Measurements from ENCODE around the gene KCNJ9.

The KCNJ9 gene

DNA sequence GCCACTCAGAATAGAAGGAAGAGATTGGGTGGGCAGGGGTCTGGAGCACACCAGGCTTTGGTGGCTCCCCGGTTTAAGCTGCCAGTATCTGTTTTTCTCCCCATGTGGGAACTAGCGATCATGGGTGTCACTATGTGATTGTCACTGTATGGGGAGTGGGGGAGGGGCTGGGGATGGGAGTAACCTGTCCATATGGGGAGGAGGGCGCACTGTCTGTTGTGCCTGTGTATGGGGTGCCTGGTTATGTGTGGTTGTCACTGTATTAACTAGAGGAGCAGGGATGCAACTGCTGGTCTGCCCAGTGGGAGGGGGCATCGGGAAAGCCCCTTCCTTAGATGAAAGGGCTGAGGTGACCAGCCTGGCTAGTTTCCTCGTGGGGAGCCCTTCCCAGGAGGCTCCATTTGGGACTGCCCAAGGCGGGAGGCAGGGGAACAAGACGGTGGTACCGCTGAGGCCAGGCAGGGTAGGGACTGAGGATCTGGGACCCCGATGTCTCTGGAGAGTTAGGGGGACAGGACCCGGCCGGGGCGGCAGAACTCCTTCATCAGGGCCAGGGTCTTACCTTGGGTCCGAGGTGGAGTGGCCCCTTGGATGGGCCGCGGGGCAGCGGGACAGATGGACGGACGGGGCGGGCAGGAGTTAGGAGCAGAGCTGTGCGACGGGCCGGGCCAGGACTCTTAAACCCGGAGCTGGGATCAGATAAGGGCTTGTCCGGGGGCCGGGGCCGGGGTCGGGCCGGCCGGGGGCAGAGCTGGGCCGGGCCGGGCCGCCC lies 11.7 kb upstream of the KCNJ9 start, which contains the start of gene KCNJ10:
Gene KCNJ10 (minus strand): TSS at position 701 of the 772 bp plus-strand sequence. CDS start 27,628 bp downstream, outside the sequence.
- H3K9ac ChIP-seq (ENCODE audit: low read depth, low read length, poor library complexity, severe bottlenecking), result peak within 1 kb of the TSS; percentile 28
- no peaks in the 10 kb centered on the region for H3F3A ChIP-seq (ENCODE audit: low read depth)
- no peaks in the 10 kb centered on the region for H3K36me3 ChIP-seq (ENCODE audit: insufficient read depth, low read length)
- TF ChIP-seq, protein P1, sequence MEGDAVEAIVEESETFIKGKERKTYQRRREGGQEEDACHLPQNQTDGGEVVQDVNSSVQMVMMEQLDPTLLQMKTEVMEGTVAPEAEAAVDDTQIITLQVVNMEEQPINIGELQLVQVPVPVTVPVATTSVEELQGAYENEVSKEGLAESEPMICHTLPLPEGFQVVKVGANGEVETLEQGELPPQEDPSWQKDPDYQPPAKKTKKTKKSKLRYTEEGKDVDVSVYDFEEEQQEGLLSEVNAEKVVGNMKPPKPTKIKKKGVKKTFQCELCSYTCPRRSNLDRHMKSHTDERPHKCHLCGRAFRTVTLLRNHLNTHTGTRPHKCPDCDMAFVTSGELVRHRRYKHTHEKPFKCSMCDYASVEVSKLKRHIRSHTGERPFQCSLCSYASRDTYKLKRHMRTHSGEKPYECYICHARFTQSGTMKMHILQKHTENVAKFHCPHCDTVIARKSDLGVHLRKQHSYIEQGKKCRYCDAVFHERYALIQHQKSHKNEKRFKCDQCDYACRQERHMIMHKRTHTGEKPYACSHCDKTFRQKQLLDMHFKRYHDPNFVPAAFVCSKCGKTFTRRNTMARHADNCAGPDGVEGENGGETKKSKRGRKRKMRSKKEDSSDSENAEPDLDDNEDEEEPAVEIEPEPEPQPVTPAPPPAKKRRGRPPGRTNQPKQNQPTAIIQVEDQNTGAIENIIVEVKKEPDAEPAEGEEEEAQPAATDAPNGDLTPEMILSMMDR (conservative IDR thresholded peaks at IDR 0.05; ENCODE audit: low read length), result no peak
- TF ChIP-seq EZH2phosphoT487 (IDR thresholded peaks at IDR 0.05; ENCODE audit: borderline replicate concordance), result no peak
- no peaks in the 10 kb centered on the region for H4K20me1 ChIP-seq (ENCODE audit: insufficient read depth, low read length, poor library complexity, severe bottlenecking)
- H2AFZ ChIP-seq (ENCODE audit: low read length), result peak within 1 kb of the TSS; percentile 85
- no peaks in the 10 kb centered on the region for H3K79me2 ChIP-seq (ENCODE audit: insufficient read depth, low read length)
- H3K27me3 ChIP-seq (ENCODE audit: insufficient read depth, low read length, poor library complexity, severe bottlenecking), result peaks cover 9% of the 10 kb centered on the region
- no peaks in the 10 kb centered on the region for H3K9me2 ChIP-seq (replicated peaks; ENCODE audit: low read depth, low read length)
- H3K9me3 ChIP-seq (ENCODE audit: insufficient read depth, low read depth, low read length), result no peaks in the 10 kb centered on the region
- peak within 1 kb of the TSS; percentile 78 for H3K4me2 ChIP-seq (ENCODE audit: low read depth, low read length, poor library complexity, severe bottlenecking)
- peaks cover 6% of the 10 kb centered on the region for H3K4me1 ChIP-seq (ENCODE audit: insufficient read depth, low read length, poor library complexity, severe bottlenecking)
- peak within 1 kb of the TSS; percentile 75 for H3K4me3 ChIP-seq (ENCODE audit: low read length, poor library complexity, severe bottlenecking)

DNA sequence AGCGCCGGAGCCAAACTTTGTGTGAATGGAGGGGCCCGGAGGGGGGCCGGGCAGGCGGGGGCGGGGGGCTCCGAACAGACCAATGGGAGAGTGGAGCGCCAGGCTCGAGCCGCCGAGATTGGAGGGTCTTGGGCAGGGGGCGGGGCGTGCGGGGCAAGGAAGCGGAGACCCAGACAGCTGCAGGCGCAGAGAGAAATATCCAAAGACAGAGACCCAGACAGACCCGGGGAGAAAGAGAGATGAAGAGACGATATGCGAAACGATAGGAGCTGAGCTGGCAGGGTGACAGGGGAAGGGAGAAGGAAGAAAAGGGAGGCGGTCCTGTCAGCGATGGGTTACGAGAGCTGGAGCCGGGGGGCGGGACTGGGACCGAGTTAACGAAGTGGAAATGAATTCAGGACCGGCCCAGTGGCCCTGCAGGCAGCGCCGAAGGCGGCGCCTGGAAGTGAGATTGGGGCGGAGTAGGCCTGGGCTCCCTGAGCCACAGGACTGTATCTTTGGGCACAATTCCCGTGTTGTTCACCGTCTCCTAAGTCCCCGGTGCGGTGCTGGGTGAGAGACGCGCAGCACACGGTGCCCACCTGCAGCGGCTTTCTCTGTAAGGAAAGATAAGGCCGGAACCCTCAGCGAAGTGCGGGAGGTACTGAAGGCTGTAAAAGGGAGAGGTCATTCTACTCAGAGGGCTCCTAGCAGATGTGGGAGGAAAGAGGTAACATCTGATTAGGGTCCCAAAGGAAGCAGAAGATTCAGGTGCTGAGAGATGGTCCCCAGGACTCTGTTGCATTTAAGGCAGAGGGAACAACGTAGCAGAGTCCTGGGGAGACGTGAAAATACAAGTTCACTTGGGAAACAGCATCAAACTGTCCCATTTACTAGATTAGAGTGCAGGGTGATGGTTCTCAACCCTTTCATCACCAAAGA lies 10.8 kb upstream of the KCNJ9 start:
- Histone ChIP-seq H3K27me3 (ENCODE audit: insufficient read depth, low read length, poor library complexity, severe bottlenecking) (peaks cover 9% of the 10 kb centered on the region), H4K20me1 (ENCODE audit: insufficient read depth, low read length, poor library complexity, severe bottlenecking) (no peaks in the 10 kb centered on the region), H3F3A (ENCODE audit: low read depth) (no peaks in the 10 kb centered on the region), H3K9me2 (replicated peaks; ENCODE audit: low read depth, low read length) (no peaks in the 10 kb centered on the region), H3K4me2 (ENCODE audit: low read depth, low read length, poor library complexity, severe bottlenecking) (peak overlapping the region; percentile 78), H3K9me3 (ENCODE audit: insufficient read depth, low read depth, low read length) (no peaks in the 10 kb centered on the region), H3K4me3 (ENCODE audit: low read length, poor library complexity, severe bottlenecking) (peak overlapping the region; percentile 75), H3K9ac (ENCODE audit: low read depth, low read length, poor library complexity, severe bottlenecking) (peak overlapping the region; percentile 28), H3K4me1 (ENCODE audit: insufficient read depth, low read length, poor library complexity, severe bottlenecking) (peaks cover 6% of the 10 kb centered on the region), H3K79me2 (ENCODE audit: insufficient read depth, low read length) (no peaks in the 10 kb centered on the region), H2AFZ (ENCODE audit: low read length) (peak overlapping the region; percentile 85), H3K36me3 (ENCODE audit: insufficient read depth, low read length) (no peaks in the 10 kb centered on the region)
- TF ChIP-seq, protein P1 (conservative IDR thresholded peaks at IDR 0.05; ENCODE audit: low read length), result no peak
- no peak for TF ChIP-seq EZH2phosphoT487 (IDR thresholded peaks at IDR 0.05; ENCODE audit: borderline replicate concordance)

- Histone ChIP-seq H3K4me1 (ENCODE audit: insufficient read depth, low read length, poor library complexity, severe bottlenecking) (peaks cover 6% of the 10 kb centered on the region), H4K20me1 (ENCODE audit: insufficient read depth, low read length, poor library complexity, severe bottlenecking) (no peaks in the 10 kb centered on the region), H3K79me2 (ENCODE audit: insufficient read depth, low read length) (no peaks in the 10 kb centered on the region), H2AFZ (ENCODE audit: low read length) (no peak overlapping the region), H3K9me3 (ENCODE audit: insufficient read depth, low read depth, low read length) (no peaks in the 10 kb centered on the region), H3K4me2 (ENCODE audit: low read depth, low read length, poor library complexity, severe bottlenecking) (no peak overlapping the region), H3K9me2 (replicated peaks; ENCODE audit: low read depth, low read length) (no peaks in the 10 kb centered on the region), H3K4me3 (ENCODE audit: low read length, poor library complexity, severe bottlenecking) (no peak overlapping the region), H3K9ac (ENCODE audit: low read depth, low read length, poor library complexity, severe bottlenecking) (no peak overlapping the region), H3K36me3 (ENCODE audit: insufficient read depth, low read length) (no peaks in the 10 kb centered on the region), H3K27me3 (ENCODE audit: insufficient read depth, low read length, poor library complexity, severe bottlenecking) (peaks cover 9% of the 10 kb centered on the region), H3F3A (ENCODE audit: low read depth) (no peaks in the 10 kb centered on the region)
- TF ChIP-seq, protein P1 (conservative IDR thresholded peaks at IDR 0.05; ENCODE audit: low read length), result no peak
- no peak for TF ChIP-seq EZH2phosphoT487 (IDR thresholded peaks at IDR 0.05; ENCODE audit: borderline replicate concordance)
Observed at GRCh38 chr1:160071289-160071688, 10.0 kb upstream of the KCNJ9 start.
